Measurements from ENCODE around the gene NAA20.

Gene NAA20

GRCh38 chr20:20020908-20021307 lies 3.7 kb downstream of the NAA20 start:
- no peak for DNase-seq

- no peak for DNase-seq
These were observed 4.7 kb downstream of the NAA20 start for GRCh38 chr20:20021835-20022234.

GRCh38 chr20:20022498-20022897 lies 5.3 kb downstream of the NAA20 start:
- DNase-seq = no peak

- no peak for DNase-seq
These were observed 6.2 kb downstream of the NAA20 start for GRCh38 chr20:20023395-20023794.

GRCh38 chr20:20024942-20025341 lies 7.8 kb downstream of the NAA20 start:
- DNase-seq = no peak

- no peak for DNase-seq
These were observed 10.1 kb downstream of the NAA20 start for GRCh38 chr20:20027284-20027683.

GRCh38 chr20:20031790-20032189 lies 14.6 kb downstream of the NAA20 start:
- no peak for DNase-seq

- no peak for DNase-seq
These were observed 17.3 kb downstream of the NAA20 start for GRCh38 chr20:20034486-20034885.

- no peak for DNase-seq
These were observed 19.6 kb downstream of the NAA20 start for GRCh38 chr20:20036756-20037155.

GRCh38 chr20:20037960-20038359 lies 20.8 kb downstream of the NAA20 start:
- no peak for DNase-seq

- DNase-seq = no peak
These were observed 21.4 kb downstream of the NAA20 start for GRCh38 chr20:20038586-20038985.

- no peak for DNase-seq
These were observed 22.7 kb downstream of the NAA20 start for GRCh38 chr20:20039752-20040387.

- DNase-seq = no peak
These were observed 34.6 kb downstream of the NAA20 start for GRCh38 chr20:20051767-20052073.

GRCh38 chr20:20052074-20052970 lies 35.2 kb downstream of the NAA20 start, which contains the start of the genes CFAP61 and CRNKL1:
Gene CFAP61, plus strand, starts transcription at chr20:20052532. Its CDS starts 4,122 bp downstream, at chr20:20056654.
Gene CRNKL1, minus strand, starts transcription at chr20:20052466. Its CDS starts 124 bp downstream, at chr20:20052342.
- peak; percentile 95 to 98 for DNase-seq

- no peak for DNase-seq
These were observed 43.3 kb downstream of the NAA20 start for GRCh38 chr20:20060234-20060998.

GRCh38 chr20:20063941-20064702 lies 47.0 kb downstream of the NAA20 start:
- DNase-seq = no peak

- no peak for DNase-seq
These were observed 48.2 kb downstream of the NAA20 start for GRCh38 chr20:20065361-20065760.

GRCh38 chr20:20070871-20071726 lies 53.9 kb downstream of the NAA20 start:
- DNase-seq = peak in 1 of 2 experiments; percentile 61

GRCh38 chr20:20073801-20074371 lies 56.7 kb downstream of the NAA20 start:
- DNase-seq = peak; percentile 60 to 88

GRCh38 chr20:20075032-20075431 lies 57.9 kb downstream of the NAA20 start:
- DNase-seq = no peak

All from NCI-H446 (cell line).